Testis (tissue), 2 donors: ENCODE data around the gene IFIT1B.

ENCODE experiments used
- CTCF ChIP-seq, 3 experiments: fragments of 450-650 bp in 2 of 3; fragments of 200-600 bp in 1 of 3; sonication (generic) in 1 of 3; IDR thresholded peaks; one replicate each; pipeline ENCODE4 v1.5.1; 2016 to 2019; ENCODE audit warnings: antibody characterized with exemption in 3 of 3, mild to moderate bottlenecking in 2 of 3, moderate library complexity in 1 of 3
- POLR2A ChIP-seq: fragments of 450-650 bp; IDR thresholded peaks from one replicate; pipeline ENCODE4 v1.6.1; 2017; ENCODE audit warnings: antibody characterized with exemption, mild to moderate bottlenecking, moderate library complexity

DNA sequence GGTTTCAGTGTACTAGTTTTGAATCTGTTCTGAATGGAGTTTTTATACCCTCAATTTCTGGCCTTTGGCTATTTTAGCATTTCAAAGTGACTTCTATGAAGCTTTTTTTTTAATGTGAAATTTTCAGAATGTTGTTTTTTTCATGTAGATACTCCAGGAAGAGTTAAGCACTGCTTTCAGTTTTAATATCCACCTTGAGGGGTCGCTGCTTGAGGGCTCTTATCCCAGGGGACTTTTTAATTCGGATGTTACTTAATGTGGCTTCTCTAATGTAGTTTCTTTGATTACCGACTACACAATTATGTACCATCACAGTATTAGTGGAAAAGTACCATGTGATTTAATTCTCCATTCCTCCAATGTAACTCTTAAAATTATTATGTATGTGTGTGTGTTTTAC is 41.7 kb downstream of the IFIT1B start:
- peak in 1 of 3 experiments; percentile 46 for TF ChIP-seq CTCF (IDR thresholded peaks at IDR 0.05)
- TF ChIP-seq POLR2A = no peak
